Measurements from ENCODE around the gene ARHGEF4. TPM values are rescaled to one million over a fixed set of nuclear protein-coding genes. Genes with fewer than 3 reads are reported as not detected.
A peak's percentile ranks its signal among the peaks of the same experiment; 100 is the strongest.

ARHGEF4 gene
- total RNA-seq, 1 experiment from 2014 or later = 12.6 TPM

DNA sequence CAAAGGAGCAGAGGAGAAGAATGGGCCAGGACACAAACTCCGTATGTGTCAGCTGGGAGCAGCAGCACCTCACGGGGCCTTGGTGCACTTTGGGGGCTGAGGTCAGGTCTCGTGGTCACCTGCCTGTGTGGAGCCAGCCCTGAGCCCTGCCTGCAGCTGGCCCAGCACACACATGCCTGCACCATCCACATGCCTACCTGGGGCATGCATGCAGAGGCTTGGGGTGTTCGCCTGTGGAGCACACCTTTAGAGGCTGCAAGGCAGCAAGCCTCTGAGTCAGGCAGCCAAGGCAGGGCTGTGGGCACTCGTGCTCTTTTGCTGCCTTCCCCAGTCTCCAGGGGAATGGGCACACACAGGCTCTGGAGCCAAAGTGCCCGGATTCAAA, 36.0 kb downstream of the ARHGEF4 start:
- no peaks in the 10 kb centered on the region for H3K27me3 ChIP-seq (ENCODE audit: insufficient read depth, low read length)
- no peaks in the 10 kb centered on the region for H3K4me1 ChIP-seq (ENCODE audit: insufficient read depth, low read length)
- no peak overlapping the region for H2BK5ac ChIP-seq (ENCODE audit: insufficient read length, low read length)
- no peak overlapping the region for H4K91ac ChIP-seq (ENCODE audit: insufficient read length, low read depth, low read length)
- H3K9me3 Mint-ChIP-seq = peaks cover 7 to 8% of the 10 kb centered on the region in 2 experiments; a peak in 4 of 5 replicates
- H2BK15ac ChIP-seq (ENCODE audit: low read depth, low read length) = no peak overlapping the region
- H3K14ac ChIP-seq (ENCODE audit: insufficient read depth, low read length) = no peak overlapping the region
- H3K27ac Mint-ChIP-seq = peak overlapping the region in 1 of 3 experiments; percentile 93; a peak in 2 of 7 replicates
- no peak overlapping the region for H3K23ac ChIP-seq (ENCODE audit: insufficient read length, low read depth, low read length)
- WGBS (ENCODE audit: extremely low coverage, insufficient read length, low lambda C conversion rate) = no CpG with 5 or more reads among the region's 6 CpGs
- H3K56ac ChIP-seq (ENCODE audit: insufficient read length, low read depth, low read length) = no peak overlapping the region
- H3K4me2 ChIP-seq (ENCODE audit: insufficient read depth, insufficient read length, low read length) = no peak overlapping the region
- H3K27ac ChIP-seq (ENCODE audit: insufficient read length, low read depth, low read length) = no peak overlapping the region
- peaks cover 20 to 33% of the 10 kb centered on the region in 2 experiments for H3K4me1 Mint-ChIP-seq
- H4K20me1 ChIP-seq (ENCODE audit: control insufficient read depth, insufficient read depth, insufficient read length) = no peaks in the 10 kb centered on the region
- H3K36me3 Mint-ChIP-seq (ENCODE audit: insufficient read depth in 1 of 3, low read depth in 3 of 3) = peaks cover 0 to 13% (median 6%) of the 10 kb centered on the region in 3 experiments; a peak in 5 of 7 replicates
- no peak overlapping the region for H4K8ac ChIP-seq (replicated peaks; ENCODE audit: insufficient read length, low read depth, low read length)
- H3K79me1 ChIP-seq (ENCODE audit: insufficient read depth, low read depth, low read length, poor library complexity, severe bottlenecking) = no peaks in the 10 kb centered on the region
- H3K27me3 Mint-ChIP-seq (ENCODE audit: low read depth) = no peaks in the 10 kb centered on the region
- H4K5ac ChIP-seq (ENCODE audit: insufficient read length, low read depth, low read length) = no peak overlapping the region
- H3K9me3 ChIP-seq (ENCODE audit: control insufficient read depth, low read depth, low read length) = no peaks in the 10 kb centered on the region
- H3K18ac ChIP-seq (ENCODE audit: insufficient read length, low read depth, low read length) = no peak overlapping the region
- no peaks in the 10 kb centered on the region for H3K23me2 ChIP-seq (ENCODE audit: insufficient read length, low read depth, low read length, poor library complexity, severe bottlenecking)
- H3K79me2 ChIP-seq (ENCODE audit: insufficient read depth, low read length) = no peaks in the 10 kb centered on the region; the same call in 1 of the 2 replicates
- DNase-seq = no peak
- no peak overlapping the region for H2BK20ac ChIP-seq (ENCODE audit: low read depth, low read length, poor library complexity, severe bottlenecking)
- H3K4me3 Mint-ChIP-seq = no peak overlapping the region
- H2AFZ ChIP-seq (ENCODE audit: low read length) = no peak overlapping the region
- H2BK120ac ChIP-seq (ENCODE audit: low read depth, low read length, poor library complexity, severe bottlenecking) = no peak overlapping the region
- TF ChIP-seq, protein P1, sequence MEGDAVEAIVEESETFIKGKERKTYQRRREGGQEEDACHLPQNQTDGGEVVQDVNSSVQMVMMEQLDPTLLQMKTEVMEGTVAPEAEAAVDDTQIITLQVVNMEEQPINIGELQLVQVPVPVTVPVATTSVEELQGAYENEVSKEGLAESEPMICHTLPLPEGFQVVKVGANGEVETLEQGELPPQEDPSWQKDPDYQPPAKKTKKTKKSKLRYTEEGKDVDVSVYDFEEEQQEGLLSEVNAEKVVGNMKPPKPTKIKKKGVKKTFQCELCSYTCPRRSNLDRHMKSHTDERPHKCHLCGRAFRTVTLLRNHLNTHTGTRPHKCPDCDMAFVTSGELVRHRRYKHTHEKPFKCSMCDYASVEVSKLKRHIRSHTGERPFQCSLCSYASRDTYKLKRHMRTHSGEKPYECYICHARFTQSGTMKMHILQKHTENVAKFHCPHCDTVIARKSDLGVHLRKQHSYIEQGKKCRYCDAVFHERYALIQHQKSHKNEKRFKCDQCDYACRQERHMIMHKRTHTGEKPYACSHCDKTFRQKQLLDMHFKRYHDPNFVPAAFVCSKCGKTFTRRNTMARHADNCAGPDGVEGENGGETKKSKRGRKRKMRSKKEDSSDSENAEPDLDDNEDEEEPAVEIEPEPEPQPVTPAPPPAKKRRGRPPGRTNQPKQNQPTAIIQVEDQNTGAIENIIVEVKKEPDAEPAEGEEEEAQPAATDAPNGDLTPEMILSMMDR (conservative IDR thresholded peaks at IDR 0.05) = no peak
- no peak overlapping the region for H3K4ac ChIP-seq (ENCODE audit: low read depth, low read length)
- no peak overlapping the region for H3T11ph ChIP-seq (ENCODE audit: low read length)
- H3K9ac ChIP-seq (ENCODE audit: extremely low read depth, insufficient read length, low read length) = no peak overlapping the region
- no peak overlapping the region for H2AK5ac ChIP-seq (ENCODE audit: insufficient read length, low read length)
- H2BK12ac ChIP-seq (ENCODE audit: insufficient read length, low read depth, low read length) = no peak overlapping the region
